DND-41 (cell line): ENCODE measurements around the gene SLC35F4.

Experiments used
- ATAC-seq: fragments of 200-7000 bp; cut with Tn5 transposase; 3 replicates; pipeline ENCODE4 v1.9.1; 2021; ENCODE audit warnings: low read depth; ENCODE audit not compliant: insufficient read depth
- DNase-seq: peaks from one replicate; pipeline ENCODE4 v3.0.0-alpha.2; 2020
- H2AFZ ChIP-seq: 2 replicates; pipeline ENCODE4 v1.6.0; 2012; ENCODE audit warnings: low read depth, low read length
- H3K27ac ChIP-seq: 2 replicates; pipeline ENCODE4 v1.5.1; 2012; ENCODE audit warnings: low read length, inconsistent platforms
- H3K27me3 ChIP-seq: fragments of 200-600 bp; sonication (generic); 2 replicates; pipeline ENCODE4 v1.6.0; 2012; ENCODE audit warnings: low read length, mild to moderate bottlenecking, inconsistent platforms; ENCODE audit not compliant: insufficient read depth, poor library complexity
- H3K36me3 ChIP-seq: 2 replicates; pipeline ENCODE4 v1.5.1; 2012; ENCODE audit warnings: low read length, inconsistent platforms; ENCODE audit not compliant: insufficient read depth
- H3K4me1 ChIP-seq: 2 replicates; pipeline ENCODE4 v1.5.1; 2012; ENCODE audit warnings: mild to moderate bottlenecking, low read length; ENCODE audit not compliant: insufficient read depth
- H3K4me2 ChIP-seq: 2 replicates; pipeline ENCODE4 v1.6.0; 2012; ENCODE audit warnings: mild to moderate bottlenecking, moderate library complexity, low read length, inconsistent platforms; ENCODE audit not compliant: insufficient read depth
- H3K4me3 ChIP-seq, 2 experiments: fragments of 200-600 bp in 1 of 2; shearing (Covaris generic) in 1 of 2; 2 replicates each; pipeline ENCODE4 v1.5.1; 2012 to 2016; ENCODE audit warnings: inconsistent platforms in 2 of 2, low read length in 2 of 2, mild to moderate bottlenecking in 2 of 2, low read depth in 1 of 2, moderate library complexity in 1 of 2
- H3K79me2 ChIP-seq: 2 replicates; pipeline ENCODE4 v1.6.0; 2012; ENCODE audit warnings: low read length, inconsistent platforms; ENCODE audit not compliant: insufficient read depth
- H3K9ac ChIP-seq: 2 replicates; pipeline ENCODE4 v1.6.0; 2012; ENCODE audit warnings: low read depth, mild to moderate bottlenecking, inconsistent platforms, low read length, moderate library complexity
- H3K9me3 ChIP-seq: 2 replicates; pipeline ENCODE4 v1.5.1; 2012; ENCODE audit warnings: low read length, moderate library complexity, mild to moderate bottlenecking, inconsistent platforms; ENCODE audit not compliant: insufficient read depth, severe bottlenecking
- H4K20me1 ChIP-seq: 2 replicates; pipeline ENCODE4 v1.6.0; 2012; ENCODE audit warnings: low read length; ENCODE audit not compliant: insufficient read depth
- CTCF ChIP-seq: IDR thresholded peaks from 2 replicates; pipeline ENCODE4 v1.5.1; 2012; ENCODE audit warnings: borderline replicate concordance, low read length, moderate library complexity, mild to moderate bottlenecking; ENCODE audit not compliant: poor library complexity, severe bottlenecking; ENCODE audit errors: extremely low read depth
- EZH2 ChIP-seq: IDR thresholded peaks from 3 replicates; pipeline ENCODE4 v1.6.1; 2012; ENCODE audit warnings: borderline replicate concordance, low read depth, mild to moderate bottlenecking, moderate library complexity, low read length, inconsistent platforms; ENCODE audit not compliant: severe bottlenecking

Gene SLC35F4

GRCh38 chr14:57609192-57610075 is 256.5 kb downstream of the SLC35F4 start:
- no peak overlapping the region for H3K27ac ChIP-seq
- no peaks in the 10 kb centered on the region for H3K79me2 ChIP-seq
- H3K4me2 ChIP-seq = no peak overlapping the region
- DNase-seq = no peak
- no peak overlapping the region for H3K4me3 ChIP-seq
- H3K36me3 ChIP-seq = no peaks in the 10 kb centered on the region
- no peak overlapping the region for H3K9ac ChIP-seq
- no peak overlapping the region for H2AFZ ChIP-seq
- peaks cover 9% of the 10 kb centered on the region for H3K27me3 ChIP-seq
- H3K9me3 ChIP-seq = no peaks in the 10 kb centered on the region
- no peak for TF ChIP-seq CTCF
- TF ChIP-seq EZH2 = no peak
- no peak for ATAC-seq
- H4K20me1 ChIP-seq = no peaks in the 10 kb centered on the region
- no peaks in the 10 kb centered on the region for H3K4me1 ChIP-seq

GRCh38 chr14:57607086-57607485 is 258.8 kb downstream of the SLC35F4 start:
- no peak for DNase-seq
- no peak overlapping the region for H3K27ac ChIP-seq
- no peaks in the 10 kb centered on the region for H4K20me1 ChIP-seq
- peaks cover 24% of the 10 kb centered on the region for H3K27me3 ChIP-seq
- H3K36me3 ChIP-seq = no peaks in the 10 kb centered on the region
- no peak overlapping the region for H2AFZ ChIP-seq
- no peaks in the 10 kb centered on the region for H3K79me2 ChIP-seq
- H3K4me2 ChIP-seq = no peak overlapping the region
- H3K9ac ChIP-seq = no peak overlapping the region
- ATAC-seq = no peak
- TF ChIP-seq EZH2 (no peak), CTCF (no peak)
- no peak overlapping the region for H3K4me3 ChIP-seq
- no peaks in the 10 kb centered on the region for H3K4me1 ChIP-seq
- no peaks in the 10 kb centered on the region for H3K9me3 ChIP-seq

GRCh38 chr14:57583396-57583795 is 282.5 kb downstream of the SLC35F4 start:
- Histone ChIP-seq H3K4me2 (no peak overlapping the region), H3K36me3 (no peaks in the 10 kb centered on the region), H3K27ac (no peak overlapping the region), H3K9me3 (no peaks in the 10 kb centered on the region), H3K79me2 (no peaks in the 10 kb centered on the region), H3K4me3 (no peak overlapping the region), H3K4me1 (no peaks in the 10 kb centered on the region), H4K20me1 (no peaks in the 10 kb centered on the region), H3K27me3 (no peaks in the 10 kb centered on the region), H2AFZ (no peak overlapping the region), H3K9ac (no peak overlapping the region)
- ATAC-seq = no peak
- TF ChIP-seq EZH2 = no peak
- TF ChIP-seq CTCF = no peak
- DNase-seq = no peak
